Fibroblast of lung (primary cell): Measurements from ENCODE around the gene YARS2.

Source experiments
- EZH2 ChIP-seq: IDR thresholded peaks from 2 replicates; pipeline ENCODE4 v1.5.1; 2012; ENCODE audit warnings: low read length, control low read depth, mild to moderate bottlenecking; ENCODE audit errors: missing control alignments
- TF ChIP-seq, protein P1 (sequence below), 2 donors: IDR thresholded peaks in 1 of 2; conservative IDR thresholded peaks in 1 of 2; 1 replicate in 1 of 2; 2 replicates in 1 of 2; pipeline ENCODE4 v1.5.1; 2011 to 2012; ENCODE audit warnings: low read length in 2 of 2, control low read depth in 1 of 2, inconsistent platforms in 1 of 2, low read depth in 1 of 2, mild to moderate bottlenecking in 1 of 2

DNA sequence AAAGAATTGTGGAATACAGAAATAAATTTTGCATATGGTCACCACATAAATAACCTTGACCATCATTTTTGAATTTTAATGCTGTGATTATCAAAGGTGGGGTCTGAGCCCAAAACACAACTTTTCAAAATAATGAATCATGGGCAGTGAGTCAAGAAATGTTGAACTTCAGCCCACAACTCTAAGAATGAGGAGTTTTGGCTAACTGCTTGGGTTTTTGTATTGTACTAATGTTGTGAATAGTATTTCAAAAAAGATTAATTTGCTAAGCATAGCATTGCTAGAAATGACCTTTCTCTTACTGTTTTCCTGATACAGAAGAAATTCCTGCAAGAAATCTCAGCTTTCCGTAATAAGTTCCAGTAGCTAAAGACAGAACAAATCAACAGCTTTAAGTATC lies 24.4 kb upstream of the YARS2 start:
- TF ChIP-seq, protein P1, sequence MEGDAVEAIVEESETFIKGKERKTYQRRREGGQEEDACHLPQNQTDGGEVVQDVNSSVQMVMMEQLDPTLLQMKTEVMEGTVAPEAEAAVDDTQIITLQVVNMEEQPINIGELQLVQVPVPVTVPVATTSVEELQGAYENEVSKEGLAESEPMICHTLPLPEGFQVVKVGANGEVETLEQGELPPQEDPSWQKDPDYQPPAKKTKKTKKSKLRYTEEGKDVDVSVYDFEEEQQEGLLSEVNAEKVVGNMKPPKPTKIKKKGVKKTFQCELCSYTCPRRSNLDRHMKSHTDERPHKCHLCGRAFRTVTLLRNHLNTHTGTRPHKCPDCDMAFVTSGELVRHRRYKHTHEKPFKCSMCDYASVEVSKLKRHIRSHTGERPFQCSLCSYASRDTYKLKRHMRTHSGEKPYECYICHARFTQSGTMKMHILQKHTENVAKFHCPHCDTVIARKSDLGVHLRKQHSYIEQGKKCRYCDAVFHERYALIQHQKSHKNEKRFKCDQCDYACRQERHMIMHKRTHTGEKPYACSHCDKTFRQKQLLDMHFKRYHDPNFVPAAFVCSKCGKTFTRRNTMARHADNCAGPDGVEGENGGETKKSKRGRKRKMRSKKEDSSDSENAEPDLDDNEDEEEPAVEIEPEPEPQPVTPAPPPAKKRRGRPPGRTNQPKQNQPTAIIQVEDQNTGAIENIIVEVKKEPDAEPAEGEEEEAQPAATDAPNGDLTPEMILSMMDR (conservative IDR thresholded peaks at IDR 0.05 in 1 of 2, IDR thresholded peaks at IDR 0.05 in 1 of 2; ENCODE audit: low read depth in 1 of 2, low read length in 2 of 2) = no peak
- TF ChIP-seq EZH2 = no peak
